NCI-H2196 (cell line): ENCODE results near the gene AGAP5.

Experiments
- DNase-seq: peaks from one replicate; lab custom pipeline; 2025; ENCODE audit not compliant: unreplicated experiment; lab: John Stamatoyannopoulos, UW

AGAP5 gene

DNA sequence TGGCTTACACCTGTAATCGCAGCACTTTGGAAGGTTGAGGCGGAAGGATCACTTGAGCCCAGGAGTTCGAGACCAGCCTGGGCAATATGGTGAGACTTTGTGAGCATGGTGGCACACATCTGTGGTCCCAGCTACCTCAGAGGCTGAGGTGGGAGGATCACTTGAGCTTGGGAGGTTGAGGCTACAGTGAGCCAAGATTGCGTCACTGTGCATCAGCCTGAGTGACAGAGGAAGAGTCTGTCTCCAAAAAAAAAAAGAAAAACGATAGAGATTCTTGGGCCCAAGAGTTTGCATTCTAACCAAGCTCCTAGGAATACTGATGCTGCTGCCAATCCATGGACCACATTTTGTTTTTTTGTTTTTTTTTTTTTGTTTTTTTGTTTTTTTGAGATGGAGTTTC is 68.7 kb downstream of the AGAP5 start:
- no peak for DNase-seq

DNA sequence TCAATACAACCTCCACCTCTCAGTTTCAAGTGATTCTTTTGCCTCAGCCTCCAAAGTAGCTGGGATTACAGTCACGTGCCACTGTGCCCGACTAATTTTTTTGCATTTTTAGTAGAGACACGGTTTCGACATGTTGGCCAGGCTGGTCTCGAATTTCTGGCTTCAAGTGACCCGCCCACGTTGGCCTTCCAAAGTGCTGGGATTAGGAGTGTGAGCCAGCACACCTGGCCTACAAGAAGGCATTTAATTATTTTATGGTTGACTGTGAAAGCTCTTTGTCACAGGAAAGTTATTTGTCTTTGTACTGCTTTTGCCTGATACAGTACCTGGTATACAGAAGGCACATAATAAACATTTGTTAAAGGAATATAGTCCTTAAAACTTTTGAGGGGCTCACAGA is 69.5 kb downstream of the AGAP5 start:
- no peak for DNase-seq

DNA sequence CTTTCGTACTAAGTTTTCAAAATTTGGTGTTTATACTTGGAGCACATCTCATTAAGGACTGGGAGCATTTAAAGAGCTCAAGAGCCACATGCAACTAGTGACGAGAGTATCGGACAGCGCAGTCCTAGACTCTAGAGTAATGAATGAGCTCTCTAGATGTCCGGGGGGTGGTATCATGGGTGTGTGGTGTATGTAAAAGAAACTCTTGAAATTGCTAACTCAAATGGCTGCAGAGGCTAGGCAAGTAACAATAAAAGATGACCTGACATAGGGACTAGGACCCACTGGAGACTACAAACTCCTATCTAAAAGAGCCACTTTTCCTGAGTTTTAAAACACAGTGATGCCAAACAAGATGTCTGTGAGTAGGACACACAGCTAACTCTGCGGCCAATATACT is 70.6 kb downstream of the AGAP5 start:
- no peak for DNase-seq

DNA sequence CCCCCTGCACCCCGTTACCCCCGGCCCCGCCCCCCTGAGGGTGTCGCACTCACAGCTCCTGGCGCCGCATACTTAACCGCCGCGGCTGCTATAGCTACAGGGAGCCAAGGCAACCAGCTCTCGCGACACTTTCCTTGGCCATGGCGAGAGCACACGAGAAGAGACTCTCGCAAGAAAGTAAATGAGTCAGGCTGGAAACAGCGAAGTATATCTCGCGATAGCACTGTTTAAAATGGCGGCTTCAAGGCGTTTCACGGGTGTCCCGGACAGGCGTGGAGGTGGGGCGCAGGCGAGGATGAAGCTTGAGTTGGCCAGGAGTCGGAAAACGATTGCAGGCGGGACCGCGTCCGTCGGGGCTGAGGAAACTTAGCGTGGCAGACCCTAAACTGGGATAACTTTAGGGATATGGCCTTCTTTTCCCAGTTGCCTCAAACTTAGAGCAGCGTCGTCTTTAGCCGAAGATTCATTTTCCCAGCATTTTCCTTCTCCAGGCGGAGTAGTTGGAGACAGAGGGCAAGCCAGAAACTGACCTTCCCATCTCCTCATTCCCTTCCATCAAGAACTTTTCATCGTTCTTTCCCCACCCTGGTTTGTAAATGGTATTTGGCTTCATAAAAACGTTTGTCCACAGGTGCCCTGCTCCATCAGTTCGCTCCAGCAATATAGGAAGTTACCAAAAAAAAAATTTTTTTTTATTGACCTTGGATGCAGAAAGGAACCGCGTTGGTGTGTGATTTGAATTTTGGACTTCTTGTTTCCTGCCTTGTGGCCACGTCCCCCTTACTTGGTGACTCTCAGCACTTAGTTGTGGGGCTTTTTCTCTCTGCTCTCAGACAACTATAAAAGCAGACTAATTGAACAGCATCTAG is 71.8 kb downstream of the AGAP5 start:
- DNase-seq: peak; percentile 87

DNA sequence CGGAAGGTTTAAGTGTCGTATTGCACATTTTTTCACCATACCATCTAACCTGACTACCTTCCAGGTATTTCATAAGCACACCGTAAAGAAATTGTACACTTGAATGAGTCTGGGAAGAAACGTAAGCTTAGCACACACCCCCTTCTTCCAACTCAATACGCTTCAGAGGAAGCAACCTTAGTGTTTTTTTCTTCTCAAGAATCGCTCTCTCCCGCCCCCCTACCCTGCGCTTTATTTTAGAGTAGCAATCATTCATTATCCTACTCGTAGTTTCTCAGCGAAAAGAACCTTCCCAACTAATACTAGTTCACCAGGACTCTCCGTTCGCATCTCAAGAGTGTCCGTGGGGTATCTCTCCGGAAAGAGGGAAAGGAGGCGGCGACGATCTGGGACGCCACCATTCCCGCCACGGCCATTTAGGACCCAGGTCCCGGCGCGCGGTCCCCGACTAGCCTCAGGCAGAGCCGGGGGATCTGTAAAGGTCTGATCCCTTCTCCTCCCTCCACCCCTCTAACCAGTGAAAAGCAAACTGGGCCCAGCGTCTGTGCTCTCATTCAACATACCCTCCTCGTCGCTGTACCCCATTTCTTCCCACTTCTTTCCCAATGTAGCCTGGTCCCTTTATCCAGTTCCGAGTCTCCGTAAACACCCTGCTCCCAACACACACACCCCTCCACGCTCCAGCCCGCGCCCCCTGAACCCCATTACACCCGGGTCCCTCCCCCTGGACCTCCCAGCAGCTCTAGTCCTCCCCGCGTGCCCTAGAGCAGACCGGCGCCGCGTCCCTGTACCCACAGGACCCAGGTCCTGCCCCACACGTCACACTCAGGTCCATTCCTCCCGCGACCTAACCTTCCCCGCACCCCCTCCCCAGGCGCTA is 72.7 kb downstream of the AGAP5 start:
- no peak for DNase-seq
